ENCODE measurements around the gene DPYD.

GRCh38 chr1:97433824-97434177 is 487.0 kb downstream of the DPYD start:
- no peak for TF ChIP-seq CTCF (IDR thresholded peaks at IDR 0.05)
- no peak for TF ChIP-seq POLR2A (IDR thresholded peaks at IDR 0.05)
- TF ChIP-seq EP300 (IDR thresholded peaks at IDR 0.05) = no peak

All from tibial nerve (tissue), 4 donors.